Parietal lobe (tissue), 1 donor: Measurements from ENCODE around the gene RGS14. TPM values are rescaled to one million over a fixed set of nuclear protein-coding genes. Genes with fewer than 3 reads are reported as not detected.

ENCODE experiments used
- total RNA-seq: library from RNA; depleted of rRNA; stranded (reverse); fragments of >200 nt; gene quantifications from one replicate; pipeline ENCODE4 v1.2.3, GENCODE V29; 2014

The RGS14 gene, protein sequence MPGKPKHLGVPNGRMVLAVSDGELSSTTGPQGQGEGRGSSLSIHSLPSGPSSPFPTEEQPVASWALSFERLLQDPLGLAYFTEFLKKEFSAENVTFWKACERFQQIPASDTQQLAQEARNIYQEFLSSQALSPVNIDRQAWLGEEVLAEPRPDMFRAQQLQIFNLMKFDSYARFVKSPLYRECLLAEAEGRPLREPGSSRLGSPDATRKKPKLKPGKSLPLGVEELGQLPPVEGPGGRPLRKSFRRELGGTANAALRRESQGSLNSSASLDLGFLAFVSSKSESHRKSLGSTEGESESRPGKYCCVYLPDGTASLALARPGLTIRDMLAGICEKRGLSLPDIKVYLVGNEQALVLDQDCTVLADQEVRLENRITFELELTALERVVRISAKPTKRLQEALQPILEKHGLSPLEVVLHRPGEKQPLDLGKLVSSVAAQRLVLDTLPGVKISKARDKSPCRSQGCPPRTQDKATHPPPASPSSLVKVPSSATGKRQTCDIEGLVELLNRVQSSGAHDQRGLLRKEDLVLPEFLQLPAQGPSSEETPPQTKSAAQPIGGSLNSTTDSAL
- total RNA-seq = 5.0 TPM

GRCh38 chr5:177357459-177358351 lies at the start of gene RGS14:
TSS of gene RGS14 (plus strand) at chr5:177357924. CDS start at chr5:177358025, 101 bp downstream.

GRCh38 chr5:177311723-177312648 lies 45.7 kb upstream of the RGS14 start, which contains the start of gene MXD3:
TSS of gene MXD3 (minus strand) at chr5:177311898. CDS start at chr5:177311830, 68 bp downstream.

DNA sequence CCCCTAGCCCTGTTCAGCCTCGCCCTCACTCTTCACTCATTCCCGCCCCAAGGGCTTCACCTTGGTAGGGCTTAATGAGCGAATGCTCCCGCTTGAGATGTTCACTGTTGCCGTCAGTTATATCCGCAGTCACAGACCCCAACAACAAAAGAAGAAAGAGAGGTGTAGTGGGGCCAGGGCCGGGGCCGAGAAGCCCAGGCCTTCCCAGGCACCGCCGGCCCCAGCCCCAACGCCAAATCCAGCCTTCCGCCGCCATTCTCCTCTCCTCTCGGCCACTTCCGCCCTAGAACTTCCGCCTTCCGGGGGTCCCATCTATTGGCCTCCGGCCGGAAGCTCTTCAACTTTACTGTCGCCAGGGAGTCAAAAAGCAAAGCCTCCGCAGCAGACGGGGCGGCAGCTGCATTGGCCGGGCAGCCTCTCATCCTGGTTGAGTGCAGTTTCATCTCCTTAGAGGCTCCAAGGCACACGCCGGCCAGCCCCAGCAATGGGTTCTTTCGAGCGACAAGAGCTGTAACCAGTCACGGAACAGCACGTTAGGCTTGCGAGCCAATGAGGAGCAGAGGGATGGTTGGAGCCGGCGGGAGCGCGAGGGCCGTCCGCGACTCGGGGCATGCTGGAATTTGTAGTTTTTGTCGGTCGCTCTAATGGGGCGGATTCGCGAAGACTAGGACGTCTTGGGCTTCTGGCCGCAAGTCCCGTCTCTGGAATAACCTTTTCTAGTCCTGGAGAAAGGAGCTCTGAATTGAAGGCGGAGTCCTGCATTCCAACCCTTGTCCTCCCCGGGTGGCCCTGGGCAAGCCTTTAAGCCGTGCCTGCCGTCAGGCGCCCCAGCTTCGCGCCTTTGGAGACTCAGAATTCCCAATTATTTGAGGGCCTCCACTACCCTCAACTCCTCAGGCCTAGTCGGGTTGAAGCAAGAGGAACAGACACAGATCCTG lies 6.1 kb upstream of the RGS14 start, which contains the start of gene LMAN2:
TSS of gene LMAN2 (minus strand) at position 277 of the 938 bp plus-strand sequence. CDS start at position 256, 21 bp downstream.

DNA sequence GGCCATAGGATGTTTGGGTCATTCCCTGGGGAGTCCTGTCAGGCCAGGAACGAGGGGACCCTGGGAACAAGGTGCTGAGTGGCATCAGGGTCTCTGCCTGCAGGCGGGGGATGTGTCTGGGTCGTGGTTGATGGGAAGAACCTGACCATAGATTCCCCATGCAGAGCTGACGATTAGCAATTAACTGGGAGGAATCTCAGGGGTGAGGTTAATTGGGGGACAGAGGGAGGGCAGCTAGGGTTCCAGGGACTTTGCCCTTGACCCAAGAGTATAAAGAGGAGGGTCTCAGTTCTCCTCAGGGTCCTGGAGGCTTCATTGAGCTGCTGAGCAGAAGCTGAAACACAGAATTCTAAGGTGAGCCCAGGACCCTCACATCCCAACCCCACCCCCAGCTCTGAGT lies 26.4 kb downstream of the RGS14 start, which contains the start of gene SLC34A1:
TSS of gene SLC34A1 (plus strand) at position 301 of the 400 bp plus-strand sequence. CDS start 1,308 bp downstream, outside the sequence.

DNA sequence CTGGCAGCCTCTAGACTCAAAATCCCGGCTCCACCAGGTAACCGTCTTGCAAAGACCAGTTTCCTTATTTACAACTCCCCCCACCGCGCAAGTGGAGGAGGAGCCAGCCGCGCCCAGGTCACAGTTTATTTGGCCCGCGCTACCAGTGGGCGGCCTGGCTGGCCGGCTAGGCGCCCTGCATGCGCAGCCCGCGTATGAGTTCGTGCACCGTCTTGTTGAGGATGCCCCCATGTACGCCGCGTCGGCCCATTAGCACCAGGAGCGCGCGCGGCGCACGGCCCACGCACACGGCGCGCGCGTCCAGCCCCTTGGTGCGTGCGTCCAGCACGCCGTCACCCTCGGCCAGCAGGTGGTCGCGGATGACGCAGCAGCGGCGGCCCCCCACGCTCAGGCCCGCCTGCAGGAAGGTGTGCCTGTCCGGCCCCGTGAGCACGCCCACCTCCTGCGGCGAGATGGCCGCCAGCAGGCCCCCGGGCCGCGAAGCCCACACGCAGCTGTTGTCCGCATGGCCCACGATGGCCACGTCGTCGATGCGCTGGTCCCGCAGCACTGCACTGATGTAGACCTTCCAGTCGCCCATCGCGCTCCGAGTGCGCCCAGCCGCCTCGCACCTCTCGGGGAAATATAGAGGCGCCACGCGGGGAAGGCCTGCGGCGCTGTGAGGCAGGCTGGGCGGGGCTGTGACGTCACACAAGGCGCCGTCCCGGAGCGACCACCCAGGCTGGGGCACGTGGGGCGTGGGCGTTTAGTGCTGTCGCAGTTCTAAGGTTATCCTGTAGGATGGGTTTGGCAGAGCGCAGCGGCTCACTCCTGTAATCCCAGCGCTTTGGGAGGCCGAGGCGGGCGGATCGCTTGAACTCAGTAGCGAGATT lies 42.5 kb downstream of the RGS14 start, which contains the start of gene PFN3:
TSS of gene PFN3 (minus strand) at position 665 of the 872 bp plus-strand sequence. CDS start at position 580, 85 bp downstream.

GRCh38 chr5:177409043-177409801 lies 51.5 kb downstream of the RGS14 start, which contains the start of gene F12:
TSS of gene F12 (minus strand) at chr5:177409564. CDS start at chr5:177409527, 37 bp downstream.

Other genes starting within 250 kb of the RGS14 start
- gene NSD1, start 224.2 kb upstream of the RGS14 start, total RNA-seq = 126 TPM
- gene RAB24, start 54.2 kb upstream of the RGS14 start, total RNA-seq = 13.8 TPM
- 29.7 TPM for gene PRELID1, start 54.1 kb upstream of the RGS14 start, total RNA-seq
- 10.3 TPM for gene MXD3, start 46.0 kb upstream of the RGS14 start, total RNA-seq
- 93.0 TPM for gene LMAN2, start 6.3 kb upstream of the RGS14 start, total RNA-seq
- not detected for gene SLC34A1, start 26.5 kb downstream of the RGS14 start, total RNA-seq
- gene PFN3, start 42.7 kb downstream of the RGS14 start, total RNA-seq = 1.6 TPM
- gene F12, start 51.6 kb downstream of the RGS14 start, total RNA-seq = 3.4 TPM
- 24.1 TPM for gene GRK6, start 68.8 kb downstream of the RGS14 start, total RNA-seq
- gene PRR7, start 88.9 kb downstream of the RGS14 start, total RNA-seq = 11.9 TPM
- gene DBN1, start 115.7 kb downstream of the RGS14 start, total RNA-seq = 224 TPM
- gene PDLIM7, start 139.7 kb downstream of the RGS14 start, total RNA-seq = 9.1 TPM
- gene DOK3, start 151.9 kb downstream of the RGS14 start, total RNA-seq = 9.1 TPM
- gene DDX41, start 159.0 kb downstream of the RGS14 start, total RNA-seq = 92.6 TPM
- 60.4 TPM for gene FAM193B, start 196.6 kb downstream of the RGS14 start, total RNA-seq
- 24.4 TPM for gene TMED9, start 234.3 kb downstream of the RGS14 start, total RNA-seq
- 20.7 TPM for gene B4GALT7, start 242.2 kb downstream of the RGS14 start, total RNA-seq